ENCODE measurements around the gene APOA4. TPM values are rescaled to one million over a fixed set of nuclear protein-coding genes. Genes with fewer than 3 reads are reported as not detected.

Gene APOA4
- total and polyA plus RNA-seq, 2 of the 13 experiments (the other 11 are each of a cell fraction or from before 2014, with no cell fraction given), result 3.8 to 7.2 TPM

GRCh38 chr11:116832350-116833290, 9.5 kb upstream of the APOA4 start (continued):
- TF ChIP-seq TEAD2 (CRISPR knock-in tag; IDR thresholded peaks at IDR 0.05) (no peak), SIN3B (IDR thresholded peaks at IDR 0.05; ENCODE audit: low read length) (no peak), PTBP1 (IDR thresholded peaks at IDR 0.05; ENCODE audit: low read depth, low read length, poor library complexity, severe bottlenecking) (no peak), PPARG (CRISPR knock-in tag; conservative IDR thresholded peaks at IDR 0.05) (peak; percentile 98), ZBED4 (CRISPR knock-in tag; IDR thresholded peaks at IDR 0.05; ENCODE audit: borderline replicate concordance) (peak; percentile 94), RNF2 (conservative IDR thresholded peaks at IDR 0.05; ENCODE audit: low read depth) (no peak), TGIF2 (CRISPR knock-in tag; IDR thresholded peaks at IDR 0.05) (peak; percentile 95), DMAP1 (CRISPR knock-in tag; IDR thresholded peaks at IDR 0.05) (peak; percentile 87), ZNF142 (CRISPR knock-in tag; IDR thresholded peaks at IDR 0.05) (peak; percentile 87), GATAD1 (CRISPR knock-in tag; IDR thresholded peaks at IDR 0.05) (peak; percentile 82), RNF219 (CRISPR knock-in tag; IDR thresholded peaks at IDR 0.05) (no peak; the same call in 1 of the 2 replicates), ZNF101 (CRISPR knock-in tag; IDR thresholded peaks at IDR 0.05; ENCODE audit: borderline replicate concordance, low read depth) (0 out of 2 replicates have a peak, but pooled peaks have one; percentile 83)

Measured in HepG2 (cell line).